Neutrophil (primary cell): ENCODE results near the gene ERMP1.

Experiments
- H3K27ac ChIP-seq: fragments of 200-600 bp; sonication (generic); 2 replicates; pipeline ENCODE4 v1.5.1; 2016; ENCODE audit warnings: mild to moderate bottlenecking, moderate library complexity
- H3K27me3 ChIP-seq: fragments of 200-600 bp; sonication (generic); 2 replicates; pipeline ENCODE4 v1.6.0; 2016; ENCODE audit warnings: mild to moderate bottlenecking
- H3K36me3 ChIP-seq: fragments of 200-600 bp; sonication (generic); 2 replicates; pipeline ENCODE4 v1.5.1; 2017
- H3K4me1 ChIP-seq, 2 experiments: fragments of 200-600 bp in 1 of 2; sonication (generic) in 1 of 2; 1 replicate in 1 of 2; 2 replicates in 1 of 2; pipeline versions ENCODE4 v1.5.1 to v1.6.1; 2013 to 2016; ENCODE audit warnings: low read depth in 1 of 2, low read length in 1 of 2, mild to moderate bottlenecking in 1 of 2, moderate library complexity in 1 of 2; ENCODE audit not compliant: control insufficient read depth in 1 of 2, insufficient read depth in 1 of 2
- H3K4me3 ChIP-seq, 2 experiments: fragments of 200-600 bp in 1 of 2; sonication (generic) in 1 of 2; 1 replicate in 1 of 2; 2 replicates in 1 of 2; pipeline ENCODE4 v1.5.1; 2013 to 2016; ENCODE audit warnings: low read depth in 1 of 2, low read length in 1 of 2, mild to moderate bottlenecking in 1 of 2, moderate library complexity in 1 of 2
- H3K9me3 ChIP-seq: fragments of 200-600 bp; sonication (generic); 2 replicates; pipeline ENCODE4 v1.5.1; 2016
- TF ChIP-seq, protein P1 (sequence below): fragments of 200-600 bp; sonication (generic); IDR thresholded peaks from 2 replicates; pipeline ENCODE4 v1.5.1; 2016; ENCODE audit warnings: antibody characterized with exemption

The ERMP1 gene

GRCh38 chr9:5736563-5737346 lies 96.2 kb downstream of the ERMP1 start:
- TF ChIP-seq, protein P1, sequence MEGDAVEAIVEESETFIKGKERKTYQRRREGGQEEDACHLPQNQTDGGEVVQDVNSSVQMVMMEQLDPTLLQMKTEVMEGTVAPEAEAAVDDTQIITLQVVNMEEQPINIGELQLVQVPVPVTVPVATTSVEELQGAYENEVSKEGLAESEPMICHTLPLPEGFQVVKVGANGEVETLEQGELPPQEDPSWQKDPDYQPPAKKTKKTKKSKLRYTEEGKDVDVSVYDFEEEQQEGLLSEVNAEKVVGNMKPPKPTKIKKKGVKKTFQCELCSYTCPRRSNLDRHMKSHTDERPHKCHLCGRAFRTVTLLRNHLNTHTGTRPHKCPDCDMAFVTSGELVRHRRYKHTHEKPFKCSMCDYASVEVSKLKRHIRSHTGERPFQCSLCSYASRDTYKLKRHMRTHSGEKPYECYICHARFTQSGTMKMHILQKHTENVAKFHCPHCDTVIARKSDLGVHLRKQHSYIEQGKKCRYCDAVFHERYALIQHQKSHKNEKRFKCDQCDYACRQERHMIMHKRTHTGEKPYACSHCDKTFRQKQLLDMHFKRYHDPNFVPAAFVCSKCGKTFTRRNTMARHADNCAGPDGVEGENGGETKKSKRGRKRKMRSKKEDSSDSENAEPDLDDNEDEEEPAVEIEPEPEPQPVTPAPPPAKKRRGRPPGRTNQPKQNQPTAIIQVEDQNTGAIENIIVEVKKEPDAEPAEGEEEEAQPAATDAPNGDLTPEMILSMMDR: no peak
- H3K4me3 ChIP-seq: no peak overlapping the region
- H3K36me3 ChIP-seq: peaks cover 7% of the 10 kb centered on the region

GRCh38 chr9:5735072-5735471 lies 97.8 kb downstream of the ERMP1 start:
- TF ChIP-seq, protein P1: no peak
- no peak overlapping the region for H3K4me3 ChIP-seq
- H3K9me3 ChIP-seq: no peaks in the 10 kb centered on the region
- H3K27me3 ChIP-seq: no peaks in the 10 kb centered on the region
- H3K36me3 ChIP-seq: peaks cover 7% of the 10 kb centered on the region
- H3K4me1 ChIP-seq: no peaks in the 10 kb centered on the region
- no peak overlapping the region for H3K27ac ChIP-seq

More at GRCh38 chr9:5736563-5737346, 96.2 kb downstream of the ERMP1 start:
- no peaks in the 10 kb centered on the region for H3K4me1 ChIP-seq
- H3K27me3 ChIP-seq: no peaks in the 10 kb centered on the region
- no peak overlapping the region for H3K27ac ChIP-seq
- no peaks in the 10 kb centered on the region for H3K9me3 ChIP-seq
